OCI-LY1 (cell line): ENCODE measurements around the gene AGAP1.

Experiments
- CTCF ChIP-seq: fragments of 200-600 bp; sonication (generic), shearing (Covaris generic); IDR thresholded peaks from 2 replicates; pipeline ENCODE4 v1.5.1; 2017; ENCODE audit warnings: mild to moderate bottlenecking, antibody characterized with exemption, low read length, moderate library complexity, mixed read lengths
- EZH2 ChIP-seq: fragments of 200-600 bp; sonication (generic), shearing (Covaris generic); IDR thresholded peaks from 2 replicates; pipeline ENCODE4 v1.8.0; 2017; ENCODE audit warnings: borderline replicate concordance, mixed run types, mild to moderate bottlenecking, antibody characterized with exemption, low read length, moderate library complexity, mixed read lengths

GRCh38 chr2:235923859-235924674, 430.2 kb downstream of the AGAP1 start:
- TF ChIP-seq CTCF = no peak
- TF ChIP-seq EZH2 = no peak
